Activated CD4-positive, alpha-beta memory T cell treated with anti-CD3 and anti-CD28 coated beads, Interleukin-2, amount 10 ng/mL, durations not matched to agents 7 days and 5 days (primary cell): ENCODE data around the gene NSG1. TPM values are rescaled to one million over a fixed set of nuclear protein-coding genes. Genes with fewer than 3 reads are reported as not detected.
"Not testable (repeated sequence)": the region's sequence is repeated elsewhere in the genome, so short reads cannot be mapped to it uniquely, and the experiment has no call there.

Source experiments
- CTCF ChIA-PET: fragments of 350-600 bp; sonication (Branson Sonifier 250); formaldehyde crosslinking; loops from one replicate; lab custom pipeline; 2021; ENCODE audit warnings: antibody characterized with exemption, inconsistent platforms; lab: Charles Lee
- POLR2A ChIA-PET: fragments of 350-600 bp; sonication (Branson Sonifier 250); formaldehyde crosslinking; loops from one replicate; lab custom pipeline; 2021; ENCODE audit warnings: antibody characterized with exemption; lab: Charles Lee
- DNase-seq: peaks from one replicate; pipeline ENCODE4 v3.0.0-alpha.2; 2020
- H3K27ac Mint-ChIP-seq: one replicate; pipeline ENCODE4 v1.8.0; 2021; ENCODE audit warnings: mild to moderate bottlenecking, mixed read lengths
- H3K27me3 Mint-ChIP-seq: one replicate; pipeline ENCODE4 v1.8.0; 2021; ENCODE audit warnings: mixed read lengths
- H3K36me3 Mint-ChIP-seq: one replicate; pipeline ENCODE4 v1.8.0; 2021; ENCODE audit warnings: low read depth, mixed read lengths
- H3K4me1 Mint-ChIP-seq: one replicate; pipeline ENCODE4 v1.8.0; 2021; ENCODE audit warnings: mixed read lengths
- H3K4me3 Mint-ChIP-seq: one replicate; pipeline ENCODE4 v1.8.0; 2021; ENCODE audit warnings: mild to moderate bottlenecking, mixed read lengths
- H3K9me3 Mint-ChIP-seq: one replicate; pipeline ENCODE4 v1.8.0; 2021; ENCODE audit warnings: mixed read lengths
- total RNA-seq, 2 experiments: library from RNA; stranded (reverse); gene quantifications; one replicate each; pipeline ENCODE4 v1.2.3, GENCODE V29; 2021

NSG1 gene
- total RNA-seq, result 1 to 10 TPM; 7.0 to 7.7 TPM

- ChIA-PET POLR2A (no interaction called here), CTCF (interaction anchor here (0.7 kb wide), 1 partner anchor 44 kb away, joined by 3 read pairs; no protein-coding TSS in a partner anchor)
- no peak within 1 kb of the TSS for H3K27ac Mint-ChIP-seq
- peaks cover 48% of the 10 kb centered on the region for H3K27me3 Mint-ChIP-seq
- peaks cover 16% of the 10 kb centered on the region for H3K4me1 Mint-ChIP-seq
- H3K36me3 Mint-ChIP-seq, result no peaks in the 10 kb centered on the region
- peak; percentile 43 for DNase-seq
- H3K4me3 Mint-ChIP-seq, result peak within 1 kb of the TSS; percentile 75
- no peaks in the 10 kb centered on the region for H3K9me3 Mint-ChIP-seq
Observed at GRCh38 chr4:4386736-4387392, at the start of gene NSG1. TSS of gene NSG1 (plus strand) at chr4:4387102. CDS start at chr4:4387630, 528 bp downstream.

GRCh38 chr4:4338210-4339001 lies 48.5 kb upstream of the NSG1 start:
- Mint-ChIP-seq H3K36me3 (no peaks in the 10 kb centered on the region), H3K4me3 (no peak overlapping the region), H3K4me1 (peaks cover 2% of the 10 kb centered on the region), H3K9me3 (no peaks in the 10 kb centered on the region), H3K27ac (no peak overlapping the region), H3K27me3 (peaks cover 3% of the 10 kb centered on the region)
- DNase-seq, result no peak
- ChIA-PET POLR2A (interaction anchor here (0.8 to 1.6 kb wide), 3 partner anchors 72 to 90 kb away, joined by 3 to 4 read pairs (median 3); no protein-coding TSS in a partner anchor), CTCF (interaction anchor here (4.2 to 6.0 kb wide), 2 partner anchors 79 to 87 kb away, joined by 36 to 62 read pairs; no protein-coding TSS in a partner anchor)

GRCh38 chr4:4339504-4340085 lies 47.3 kb upstream of the NSG1 start:
- ChIA-PET CTCF (interaction anchor here (0.8 to 1.1 kb wide), 2 partner anchors 12 to 79 kb away, joined by 3 read pairs; no protein-coding TSS in a partner anchor), POLR2A (no interaction called here)
- Mint-ChIP-seq H3K27me3 (peaks cover 3% of the 10 kb centered on the region), H3K9me3 (no peaks in the 10 kb centered on the region), H3K27ac (no peak overlapping the region), H3K4me1 (peaks cover 2% of the 10 kb centered on the region), H3K36me3 (no peaks in the 10 kb centered on the region), H3K4me3 (no peak overlapping the region)
- DNase-seq, result no peak

GRCh38 chr4:4341861-4342650 lies 44.8 kb upstream of the NSG1 start:
- DNase-seq, result no peak
- Mint-ChIP-seq H3K4me3 (no peak overlapping the region), H3K27ac (no peak overlapping the region), H3K9me3 (no peaks in the 10 kb centered on the region), H3K27me3 (peaks cover 3% of the 10 kb centered on the region), H3K4me1 (peaks cover 1% of the 10 kb centered on the region), H3K36me3 (peaks cover 2% of the 10 kb centered on the region)
- POLR2A ChIA-PET, result interaction anchor here (1.0 kb wide), 1 partner anchor 62 kb away, joined by 3 read pairs; no protein-coding TSS in a partner anchor
- CTCF ChIA-PET, result interaction anchor here (1.5 kb wide), 1 partner anchor 82 kb away, joined by 5 read pairs; no protein-coding TSS in a partner anchor

- POLR2A ChIA-PET, result no interaction called here
- Mint-ChIP-seq H3K4me3 (no peak overlapping the region), H3K27ac (no peak overlapping the region), H3K27me3 (no peaks in the 10 kb centered on the region), H3K4me1 (peaks cover 10% of the 10 kb centered on the region), H3K36me3 (peaks cover 8% of the 10 kb centered on the region), H3K9me3 (peaks cover 4% of the 10 kb centered on the region)
- no peak for DNase-seq
- CTCF ChIA-PET, result interaction anchor here (1.5 kb wide), 1 partner anchor 83 kb away, joined by 5 read pairs; no protein-coding TSS in a partner anchor
Observed at GRCh38 chr4:4343038-4343437, 43.9 kb upstream of the NSG1 start.

GRCh38 chr4:4344915-4345527 lies 41.9 kb upstream of the NSG1 start:
- Mint-ChIP-seq H3K36me3 (peaks cover 20% of the 10 kb centered on the region), H3K27me3 (no peaks in the 10 kb centered on the region), H3K4me1 (peaks cover 23% of the 10 kb centered on the region), H3K4me3 (no peak overlapping the region), H3K9me3 (peaks cover 20% of the 10 kb centered on the region), H3K27ac (no peak overlapping the region)
- no peak for DNase-seq
- CTCF ChIA-PET, result no interaction called here
- POLR2A ChIA-PET, result no interaction called here

GRCh38 chr4:4347585-4347984 lies 39.3 kb upstream of the NSG1 start:
- Mint-ChIP-seq H3K4me1 (peaks cover 23% of the 10 kb centered on the region), H3K27ac (no peak overlapping the region), H3K36me3 (peaks cover 20% of the 10 kb centered on the region), H3K9me3 (peaks cover 20% of the 10 kb centered on the region), H3K4me3 (no peak overlapping the region), H3K27me3 (no peaks in the 10 kb centered on the region)
- DNase-seq, result no peak
- ChIA-PET CTCF (interaction anchor here (0.9 kb wide), 1 partner anchor 87 kb away, joined by 5 read pairs; no protein-coding TSS in a partner anchor), POLR2A (interaction anchor here (2.6 kb wide), 1 partner anchor 99 kb away, joined by 11 read pairs; the partner anchor contains the start of gene TMEM128)

- Mint-ChIP-seq H3K27ac (peak overlapping the region; percentile 81), H3K4me3 (peak overlapping the region; percentile 14), H3K36me3 (peaks cover 20% of the 10 kb centered on the region), H3K4me1 (peaks cover 23% of the 10 kb centered on the region), H3K9me3 (peaks cover 22% of the 10 kb centered on the region)
- DNase-seq, result peak; percentile 62
- POLR2A ChIA-PET, result interaction anchor here (1.1 to 2.6 kb wide), 3 partner anchors 58 to 100 kb away, joined by 4 to 11 read pairs (median 5); partner anchors contain the start of genes LYAR, TMEM128 and ZBTB49
- CTCF ChIA-PET, result interaction anchor here (1.1 to 1.3 kb wide), 2 partner anchors 88 to 166 kb away, joined by 3 to 4 read pairs; no protein-coding TSS in a partner anchor
- H3K27me3 Mint-ChIP-seq, result not testable (repeated sequence)
Observed at GRCh38 chr4:4348585-4348984, 38.3 kb upstream of the NSG1 start.

GRCh38 chr4:4349867-4350266 lies 37.0 kb upstream of the NSG1 start:
- POLR2A ChIA-PET, result interaction anchor here (2.2 kb wide), 1 partner anchor 60 kb away, joined by 5 read pairs; the partner anchor contains the start of genes LYAR and ZBTB49
- CTCF ChIA-PET, result no interaction called here
- Mint-ChIP-seq H3K27ac (no peak overlapping the region), H3K4me3 (no peak overlapping the region), H3K4me1 (peaks cover 23% of the 10 kb centered on the region), H3K36me3 (peaks cover 20% of the 10 kb centered on the region), H3K9me3 (peaks cover 22% of the 10 kb centered on the region), H3K27me3 (no peaks in the 10 kb centered on the region)
- DNase-seq, result no peak

GRCh38 chr4:4350909-4351308 lies 36.0 kb upstream of the NSG1 start:
- ChIA-PET POLR2A (no interaction called here), CTCF (no interaction called here)
- Mint-ChIP-seq H3K27me3 (no peaks in the 10 kb centered on the region), H3K9me3 (peaks cover 22% of the 10 kb centered on the region), H3K27ac (no peak overlapping the region), H3K36me3 (peaks cover 20% of the 10 kb centered on the region), H3K4me3 (no peak overlapping the region), H3K4me1 (peaks cover 23% of the 10 kb centered on the region)
- no peak for DNase-seq

GRCh38 chr4:4355302-4355701 lies 31.6 kb upstream of the NSG1 start:
- no peaks in the 10 kb centered on the region for H3K4me1 Mint-ChIP-seq
- no peak overlapping the region for H3K4me3 Mint-ChIP-seq
- DNase-seq, result no peak
- peaks cover 2% of the 10 kb centered on the region for H3K9me3 Mint-ChIP-seq
- H3K27me3 Mint-ChIP-seq, result no peaks in the 10 kb centered on the region
- ChIA-PET POLR2A (interaction anchor here (1.5 kb wide), 1 partner anchor 107 kb away, joined by 3 read pairs; the partner anchor contains the start of gene TMEM128), CTCF (no interaction called here)
- no peaks in the 10 kb centered on the region for H3K36me3 Mint-ChIP-seq
- no peak overlapping the region for H3K27ac Mint-ChIP-seq
